ENCODE results near the gene TLX3. TPM values are rescaled to one million over a fixed set of nuclear protein-coding genes. Genes with fewer than 3 reads are reported as not detected.
A peak's percentile ranks its signal among the peaks of the same experiment; 100 is the strongest.

Gene TLX3
- total and polyA plus RNA-seq, 10 of the 15 experiments (the other 5 are each of a cell fraction or from before 2014, with no cell fraction given) = not detected

DNA sequence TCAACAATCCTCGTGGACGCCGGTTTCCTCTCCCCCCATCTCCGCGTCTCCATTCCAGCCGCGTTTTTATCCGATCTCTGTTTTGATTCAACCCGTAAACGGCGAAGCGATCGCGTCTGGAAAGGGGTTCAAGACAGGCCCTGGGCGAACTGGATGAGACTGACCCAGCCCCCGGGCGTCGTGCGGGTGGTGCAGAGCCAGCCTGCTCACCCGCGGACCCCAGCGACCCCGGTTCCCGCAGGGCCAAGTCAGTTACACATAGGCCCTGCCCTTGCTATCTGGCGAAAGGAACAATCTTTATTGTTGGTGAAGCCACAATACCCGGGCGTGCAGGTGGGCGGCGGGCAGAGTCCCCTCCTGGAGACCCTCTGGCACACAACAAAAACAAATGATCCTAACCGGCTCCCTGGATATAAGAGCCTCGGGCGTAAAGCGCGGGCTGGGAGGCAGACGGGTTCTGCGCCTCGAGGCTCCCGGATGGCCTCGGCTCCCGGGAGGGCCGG, 1.8 kb downstream of the TLX3 start:
- H3K79me2 ChIP-seq (ENCODE audit: control insufficient read depth, insufficient read depth, low read length) = no peaks in the 10 kb centered on the region
- no peaks in the 10 kb centered on the region for H3K4me1 ChIP-seq (ENCODE audit: control insufficient read depth, insufficient read depth, low read length)
- H3K4me2 ChIP-seq (ENCODE audit: control insufficient read depth, insufficient read depth) = no peak overlapping the region
- no peak for ATAC-seq
- no peaks in the 10 kb centered on the region; the same call in 2 of the 3 replicates for H3K9me3 ChIP-seq (replicated peaks; ENCODE audit: control insufficient read depth, insufficient read depth, low read length)
- in situ Hi-C loops (cut with MboI) = no loop called here
- TF ChIP-seq ZNF622 (IDR thresholded peaks at IDR 0.05) (no peak), EP300 (IDR thresholded peaks at IDR 0.05; ENCODE audit: borderline replicate concordance in 1 of 2, control insufficient read depth in 1 of 2, low read depth in 2 of 2, low read length in 2 of 2) (no peak), TAF1 (IDR thresholded peaks at IDR 0.05; ENCODE audit: borderline replicate concordance, low read depth, low read length) (no peak), RUNX3 (IDR thresholded peaks at IDR 0.05; ENCODE audit: low read length) (no peak)
- H3K36me3 ChIP-seq (ENCODE audit: control insufficient read depth in 2 of 2, insufficient read depth in 2 of 2, low read length in 1 of 2) = no peaks in the 10 kb centered on the region
- no peak for DNase-seq (ENCODE audit: low read depth, low spot score)
- no TSS peak for BruUV-seq (replicated peaks)
- CTCF ChIA-PET = no interaction called here
- RAD21 ChIA-PET (ENCODE audit: unreplicated experiment) = no interaction called here
- H3K27me3 ChIP-seq (replicated peaks in 1 of 2; ENCODE audit: control insufficient read depth in 2 of 2, insufficient read depth in 2 of 2, low read length in 1 of 2) = peaks cover 5 to 26% of the 10 kb centered on the region in 2 experiments
- no peak overlapping the region for H3K27ac ChIP-seq (ENCODE audit: control insufficient read depth, insufficient read depth)
- H2AFZ ChIP-seq (ENCODE audit: control insufficient read depth, low read depth, low read length) = no peak overlapping the region
- SMC1A ChIA-PET (ENCODE audit: uncharacterized antibody, unreplicated experiment) = no interaction called here
- POLR2A ChIA-PET = no interaction called here
- FAIRE-seq = no peak
- 37% methylated on average over 40 of the region's 41 CpGs for WGBS (ENCODE audit: insufficient coverage, insufficient replicate concordance, low lambda C conversion rate, missing lambda C conversion rate)
- H4K20me1 ChIP-seq (ENCODE audit: control insufficient read depth, insufficient read depth) = no peaks in the 10 kb centered on the region
- no peak overlapping the region for H3K9ac ChIP-seq (ENCODE audit: control insufficient read depth, insufficient read depth, low read length)
- intact Hi-C loops (cut with micrococcal nuclease; ENCODE audit: unreplicated experiment) = no loop called here
- H3K4me3 ChIP-seq = no peak overlapping the region

DNA sequence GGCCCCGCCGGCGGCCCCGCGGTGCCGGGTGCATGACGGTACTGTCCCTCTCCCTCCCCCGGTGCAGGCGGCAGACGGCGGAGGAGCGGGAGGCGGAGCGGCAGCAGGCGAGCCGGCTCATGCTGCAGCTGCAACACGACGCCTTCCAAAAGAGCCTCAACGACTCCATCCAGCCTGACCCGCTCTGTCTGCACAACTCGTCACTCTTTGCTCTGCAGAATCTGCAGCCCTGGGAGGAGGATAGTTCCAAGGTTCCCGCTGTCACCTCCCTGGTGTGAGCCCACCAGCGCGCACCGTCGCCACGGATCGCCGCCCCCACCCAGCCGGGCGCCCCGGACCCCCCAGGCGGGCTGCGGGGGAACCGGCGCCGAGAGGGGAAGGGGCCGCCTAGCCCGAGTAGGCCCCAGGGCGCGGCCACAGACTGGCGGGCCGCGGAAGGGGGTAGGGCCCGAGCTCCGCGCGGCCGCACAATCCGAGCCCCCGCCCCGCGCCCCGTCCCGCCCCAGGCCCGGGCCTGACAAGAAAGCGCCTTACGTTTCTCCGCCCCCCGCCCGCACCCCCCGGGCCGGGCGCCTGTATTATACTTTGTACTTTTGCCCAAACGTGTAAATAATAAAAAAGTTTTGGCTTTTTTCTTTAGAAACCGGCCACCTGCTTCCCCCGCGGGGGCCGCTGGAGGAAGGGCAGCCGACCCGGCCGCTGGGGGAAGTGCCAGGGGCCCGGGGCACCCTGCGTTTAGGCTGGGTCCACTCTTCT, 2.5 kb downstream of the TLX3 start:
- Histone ChIP-seq H3K79me2 (ENCODE audit: control insufficient read depth, insufficient read depth, low read length) (no peaks in the 10 kb centered on the region), H2AFZ (ENCODE audit: control insufficient read depth, low read depth, low read length) (no peak overlapping the region), H3K36me3 (ENCODE audit: control insufficient read depth in 2 of 2, insufficient read depth in 2 of 2, low read length in 1 of 2) (no peaks in the 10 kb centered on the region), H4K20me1 (ENCODE audit: control insufficient read depth, insufficient read depth) (no peaks in the 10 kb centered on the region), H3K4me3 (no peak overlapping the region), H3K4me2 (ENCODE audit: control insufficient read depth, insufficient read depth) (no peak overlapping the region), H3K4me1 (ENCODE audit: control insufficient read depth, insufficient read depth, low read length) (no peaks in the 10 kb centered on the region), H3K27me3 (replicated peaks in 1 of 2; ENCODE audit: control insufficient read depth in 2 of 2, insufficient read depth in 2 of 2, low read length in 1 of 2) (peaks cover 5 to 28% of the 10 kb centered on the region in 2 experiments), H3K27ac (ENCODE audit: control insufficient read depth, insufficient read depth) (no peak overlapping the region), H3K9me3 (replicated peaks; ENCODE audit: control insufficient read depth, insufficient read depth, low read length) (no peaks in the 10 kb centered on the region; the same call in 2 of the 3 replicates), H3K9ac (ENCODE audit: control insufficient read depth, insufficient read depth, low read length) (no peak overlapping the region)
- BruUV-seq (replicated peaks) = no TSS peak
- ChIA-PET RAD21 (ENCODE audit: unreplicated experiment) (no interaction called here), SMC1A (ENCODE audit: uncharacterized antibody, unreplicated experiment) (no interaction called here), CTCF (no interaction called here), POLR2A (no interaction called here)
- no peak for DNase-seq (ENCODE audit: low read depth, low spot score)
- 15% methylated on average over 44 of the region's 74 CpGs for WGBS (ENCODE audit: insufficient coverage, insufficient replicate concordance, low lambda C conversion rate, missing lambda C conversion rate)
- in situ Hi-C loops (cut with MboI) (no loop called here), intact Hi-C loops (cut with micrococcal nuclease; ENCODE audit: unreplicated experiment) (no loop called here)
- ATAC-seq = no peak
- no peak for FAIRE-seq
- TF ChIP-seq SUZ12 (IDR thresholded peaks at IDR 0.05; ENCODE audit: unreplicated experiment) (peak; percentile 8), IKZF2 (IDR thresholded peaks at IDR 0.05) (no peak), ZSCAN29 (IDR thresholded peaks at IDR 0.05) (no peak)
